Parathyroid adenoma (tissue), 2 donors: ENCODE data around the gene PER1.
"Not testable (repeated sequence)": the region's sequence is repeated elsewhere in the genome, so short reads cannot be mapped to it uniquely, and the experiment has no call there.

Experiments used
- H2AFZ ChIP-seq: fragments of 300-600 bp; sonication (generic); one replicate; pipeline ENCODE4 v1.7.0; 2017; ENCODE audit warnings: antibody characterized with exemption, mild to moderate bottlenecking
- H3K27ac ChIP-seq: fragments of 300-600 bp; sonication (generic); one replicate; pipeline ENCODE4 v1.7.0; 2017
- H3K27me3 ChIP-seq: fragments of 300-600 bp; sonication (generic); one replicate; pipeline ENCODE4 v1.7.0; 2017; ENCODE audit warnings: low read length; ENCODE audit not compliant: control insufficient read depth, insufficient read depth
- H3K36me3 ChIP-seq: fragments of 300-600 bp; sonication (generic); one replicate; pipeline ENCODE4 v1.7.0; 2017; ENCODE audit warnings: low read length; ENCODE audit not compliant: control insufficient read depth, insufficient read depth
- H3K4me1 ChIP-seq: fragments of 300-600 bp; sonication (generic); one replicate; pipeline ENCODE4 v1.7.0; 2017; ENCODE audit warnings: control low read depth
- H3K4me2 ChIP-seq: fragments of 300-600 bp; sonication (generic); one replicate; pipeline ENCODE4 v1.7.0; 2017; ENCODE audit warnings: low read length
- H3K4me3 ChIP-seq: fragments of 300-600 bp; sonication (generic); one replicate; pipeline ENCODE4 v1.7.0; 2017; ENCODE audit warnings: low read depth, low read length
- H3K79me2 ChIP-seq: fragments of 300-600 bp; sonication (generic); one replicate; pipeline ENCODE4 v1.7.0; 2017; ENCODE audit warnings: control low read depth
- H3K9ac ChIP-seq: fragments of 300-600 bp; sonication (generic); one replicate; pipeline ENCODE4 v1.7.0; 2017; ENCODE audit warnings: mild to moderate bottlenecking
- H3K9me3 ChIP-seq: fragments of 300-600 bp; sonication (generic); one replicate; pipeline ENCODE4 v1.7.0; 2017; ENCODE audit warnings: low read length; ENCODE audit not compliant: control insufficient read depth
- CTCF ChIP-seq: fragments of 300-600 bp; sonication (generic); IDR thresholded peaks from one replicate; pipeline ENCODE4 v1.7.0; 2017; ENCODE audit warnings: antibody characterized with exemption, mild to moderate bottlenecking
- donor health status: primary hyperparathyroidism.

Gene PER1

GRCh38 chr17:8176197-8176940, 24.2 kb upstream of the PER1 start, which contains the start of gene TMEM107:
TMEM107 (minus strand) TSS chr17:8176380; CDS start chr17:8176286, 94 bp downstream.
- Histone ChIP-seq H3K4me1 (peaks cover 24% of the 10 kb centered on the region), H3K27ac (peak within 1 kb of the TSS; percentile 97), H3K9me3 (no peaks in the 10 kb centered on the region), H3K4me2 (peak within 1 kb of the TSS; percentile 98), H2AFZ (peak within 1 kb of the TSS; percentile 92), H3K4me3 (peak within 1 kb of the TSS; percentile 87), H3K9ac (peak within 1 kb of the TSS; percentile 74), H3K27me3 (no peaks in the 10 kb centered on the region), H3K79me2 (peaks cover 10% of the 10 kb centered on the region), H3K36me3 (no peaks in the 10 kb centered on the region)
- TF ChIP-seq CTCF = no peak

- Histone ChIP-seq H3K36me3 (no peaks in the 10 kb centered on the region), H3K27me3 (no peaks in the 10 kb centered on the region), H3K79me2 (peaks cover 11% of the 10 kb centered on the region), H3K27ac (peak overlapping the region; percentile 97), H3K4me1 (peaks cover 24% of the 10 kb centered on the region), H3K9ac (peak overlapping the region; percentile 74), H3K4me3 (peak overlapping the region; percentile 87), H2AFZ (peak overlapping the region; percentile 92), H3K4me2 (peak overlapping the region; percentile 98), H3K9me3 (no peaks in the 10 kb centered on the region)
- no peak for TF ChIP-seq CTCF
Measured at GRCh38 chr17:8175795-8176196, 23.6 kb upstream of the PER1 start.

GRCh38 chr17:8173871-8174322, 21.7 kb upstream of the PER1 start:
- no peaks in the 10 kb centered on the region for H3K36me3 ChIP-seq
- no peak for TF ChIP-seq CTCF
- H3K4me3 ChIP-seq = peak overlapping the region; percentile 81
- H3K9ac ChIP-seq = peak overlapping the region; percentile 49
- H3K9me3 ChIP-seq = no peaks in the 10 kb centered on the region
- H3K4me2 ChIP-seq = peak overlapping the region; percentile 91
- H3K79me2 ChIP-seq = peaks cover 18% of the 10 kb centered on the region
- peak overlapping the region; percentile 61 for H2AFZ ChIP-seq
- peaks cover 24% of the 10 kb centered on the region for H3K4me1 ChIP-seq
- H3K27ac ChIP-seq = peak overlapping the region; percentile 97
- no peaks in the 10 kb centered on the region for H3K27me3 ChIP-seq

GRCh38 chr17:8173056-8173870, 21.1 kb upstream of the PER1 start:
- Histone ChIP-seq H3K4me1 (peaks cover 24% of the 10 kb centered on the region), H3K4me2 (peak overlapping the region; percentile 91), H3K27me3 (no peaks in the 10 kb centered on the region), H2AFZ (peak overlapping the region; percentile 61), H3K9me3 (no peaks in the 10 kb centered on the region), H3K79me2 (peaks cover 21% of the 10 kb centered on the region), H3K4me3 (peak overlapping the region; percentile 81), H3K27ac (peak overlapping the region; percentile 97), H3K9ac (peak overlapping the region; percentile 49), H3K36me3 (no peaks in the 10 kb centered on the region)
- no peak for TF ChIP-seq CTCF

- H3K9ac ChIP-seq, H3K9me3 ChIP-seq, H3K4me2 ChIP-seq, H2AFZ ChIP-seq, H3K27ac ChIP-seq, H3K36me3 ChIP-seq, H3K4me3 ChIP-seq, H3K27me3 ChIP-seq: not testable (repeated sequence)
- H3K79me2 ChIP-seq = peaks cover 27% of the 10 kb centered on the region
- H3K4me1 ChIP-seq = peaks cover 13% of the 10 kb centered on the region
Measured at GRCh38 chr17:8170186-8170585, 18.0 kb upstream of the PER1 start.
